Measurements from ENCODE around the gene MED13L.
"Not testable (repeated sequence)": the region's sequence is repeated elsewhere in the genome, so short reads cannot be mapped to it uniquely, and the experiment has no call there.

MED13L gene

DNA sequence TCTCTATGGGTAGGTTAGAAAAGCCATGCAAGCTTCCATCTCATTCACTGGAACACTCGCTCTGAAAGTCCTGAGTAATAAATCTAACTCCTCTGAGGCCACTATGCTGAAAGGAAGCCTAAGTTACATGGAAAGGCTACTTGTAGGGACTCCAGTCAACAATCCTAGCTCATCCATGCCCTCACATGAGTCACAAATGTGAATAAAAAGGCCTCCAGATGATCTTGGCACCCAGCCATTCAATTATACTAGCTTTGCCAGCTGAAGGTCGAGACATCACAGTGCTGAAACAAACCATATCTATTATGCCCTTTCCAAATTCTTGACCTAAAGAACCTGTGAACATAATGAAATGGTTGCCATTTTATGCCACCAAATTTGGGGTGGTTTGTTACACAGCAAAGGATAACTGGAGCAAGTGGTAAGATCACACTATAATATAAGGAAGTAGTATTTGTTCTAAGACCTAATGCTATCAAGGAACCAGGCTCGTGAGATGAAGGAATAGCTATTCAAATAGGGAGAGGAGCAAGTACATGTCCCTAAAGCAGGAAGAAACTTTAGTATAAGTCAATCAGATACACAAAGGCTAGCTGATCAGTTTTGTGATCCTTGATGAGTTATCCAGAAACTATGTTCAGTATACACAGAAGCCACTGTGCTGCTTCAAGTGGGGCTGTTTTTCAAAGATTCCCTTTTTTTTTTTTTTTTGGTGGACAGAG is 142.1 kb downstream of the MED13L start:
- H3K27ac Mint-ChIP-seq, result peak overlapping the region; percentile 39
- H3K36me3 Mint-ChIP-seq (ENCODE audit: low read depth), result no peaks in the 10 kb centered on the region
- no peaks in the 10 kb centered on the region for H3K27me3 Mint-ChIP-seq (ENCODE audit: low read depth, poor library complexity)
- DNase-seq, result no peak
- H3K9me3 Mint-ChIP-seq, result no peaks in the 10 kb centered on the region
- TF ChIP-seq, protein P1, sequence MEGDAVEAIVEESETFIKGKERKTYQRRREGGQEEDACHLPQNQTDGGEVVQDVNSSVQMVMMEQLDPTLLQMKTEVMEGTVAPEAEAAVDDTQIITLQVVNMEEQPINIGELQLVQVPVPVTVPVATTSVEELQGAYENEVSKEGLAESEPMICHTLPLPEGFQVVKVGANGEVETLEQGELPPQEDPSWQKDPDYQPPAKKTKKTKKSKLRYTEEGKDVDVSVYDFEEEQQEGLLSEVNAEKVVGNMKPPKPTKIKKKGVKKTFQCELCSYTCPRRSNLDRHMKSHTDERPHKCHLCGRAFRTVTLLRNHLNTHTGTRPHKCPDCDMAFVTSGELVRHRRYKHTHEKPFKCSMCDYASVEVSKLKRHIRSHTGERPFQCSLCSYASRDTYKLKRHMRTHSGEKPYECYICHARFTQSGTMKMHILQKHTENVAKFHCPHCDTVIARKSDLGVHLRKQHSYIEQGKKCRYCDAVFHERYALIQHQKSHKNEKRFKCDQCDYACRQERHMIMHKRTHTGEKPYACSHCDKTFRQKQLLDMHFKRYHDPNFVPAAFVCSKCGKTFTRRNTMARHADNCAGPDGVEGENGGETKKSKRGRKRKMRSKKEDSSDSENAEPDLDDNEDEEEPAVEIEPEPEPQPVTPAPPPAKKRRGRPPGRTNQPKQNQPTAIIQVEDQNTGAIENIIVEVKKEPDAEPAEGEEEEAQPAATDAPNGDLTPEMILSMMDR (IDR thresholded peaks at IDR 0.05), result no peak
- no peak overlapping the region for H3K4me3 Mint-ChIP-seq
- peaks cover 74% of the 10 kb centered on the region for H3K4me1 Mint-ChIP-seq

DNA sequence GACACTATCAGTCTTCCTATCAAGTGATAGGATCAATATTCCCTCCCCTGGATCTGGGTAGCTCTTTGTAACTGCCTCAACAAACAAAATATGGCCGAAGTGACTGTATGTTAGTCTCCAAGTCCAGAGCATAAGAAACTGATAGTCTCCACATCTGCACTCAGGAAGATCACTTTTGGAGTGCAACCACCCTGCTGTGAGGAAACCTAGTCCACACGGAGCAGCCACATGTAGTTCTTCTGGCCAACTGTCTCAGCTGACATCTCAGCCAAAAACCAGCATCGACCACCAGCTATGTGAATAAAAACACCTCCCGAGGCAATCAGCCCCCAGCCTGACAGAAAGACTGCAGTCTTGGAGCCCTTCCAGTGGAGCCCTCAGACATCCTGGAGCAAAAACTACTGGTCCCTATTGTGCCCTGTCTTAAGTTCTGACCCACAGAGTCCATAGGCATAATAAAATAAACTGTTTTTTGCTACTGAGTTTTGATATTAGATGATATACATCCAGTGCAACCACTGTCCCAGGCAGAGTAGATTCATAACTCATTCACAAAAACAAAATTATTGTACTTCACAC is 143.8 kb downstream of the MED13L start:
- DNase-seq, result no peak
- Mint-ChIP-seq H3K4me3 (no peak overlapping the region), H3K36me3 (ENCODE audit: low read depth) (no peaks in the 10 kb centered on the region), H3K9me3 (no peaks in the 10 kb centered on the region), H3K27me3 (ENCODE audit: low read depth, poor library complexity) (no peaks in the 10 kb centered on the region), H3K4me1 (peaks cover 67% of the 10 kb centered on the region), H3K27ac (peak overlapping the region; percentile 52)
- TF ChIP-seq, protein P1 (IDR thresholded peaks at IDR 0.05), result no peak

DNA sequence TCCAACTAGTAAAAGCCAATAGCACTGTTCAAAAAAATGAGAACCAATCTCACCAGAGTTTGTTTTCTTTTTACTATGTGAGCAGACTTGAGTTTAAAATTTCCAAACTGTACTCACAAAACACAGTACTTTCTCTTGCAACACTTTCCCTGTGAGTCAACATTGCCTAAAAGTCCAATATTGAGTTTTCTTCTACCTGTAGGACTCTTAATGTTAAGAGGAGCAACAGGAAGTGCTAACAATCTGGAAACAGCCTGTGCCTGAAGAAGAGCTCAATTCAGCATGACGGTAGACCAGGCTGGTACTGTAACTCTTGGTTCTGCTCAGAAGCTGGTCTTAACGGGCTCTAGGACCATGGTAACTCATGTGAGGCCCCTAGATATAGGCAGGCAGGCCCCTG is 144.3 kb downstream of the MED13L start:
- no peak overlapping the region for H3K4me3 Mint-ChIP-seq
- H3K36me3 Mint-ChIP-seq (ENCODE audit: low read depth), result no peaks in the 10 kb centered on the region
- DNase-seq, result no peak
- H3K9me3 Mint-ChIP-seq, result no peaks in the 10 kb centered on the region
- TF ChIP-seq, protein P1 (IDR thresholded peaks at IDR 0.05), result no peak
- H3K4me1 Mint-ChIP-seq, result peaks cover 61% of the 10 kb centered on the region
- H3K27ac Mint-ChIP-seq, result peak overlapping the region; percentile 52
- no peaks in the 10 kb centered on the region for H3K27me3 Mint-ChIP-seq (ENCODE audit: low read depth, poor library complexity)

DNA sequence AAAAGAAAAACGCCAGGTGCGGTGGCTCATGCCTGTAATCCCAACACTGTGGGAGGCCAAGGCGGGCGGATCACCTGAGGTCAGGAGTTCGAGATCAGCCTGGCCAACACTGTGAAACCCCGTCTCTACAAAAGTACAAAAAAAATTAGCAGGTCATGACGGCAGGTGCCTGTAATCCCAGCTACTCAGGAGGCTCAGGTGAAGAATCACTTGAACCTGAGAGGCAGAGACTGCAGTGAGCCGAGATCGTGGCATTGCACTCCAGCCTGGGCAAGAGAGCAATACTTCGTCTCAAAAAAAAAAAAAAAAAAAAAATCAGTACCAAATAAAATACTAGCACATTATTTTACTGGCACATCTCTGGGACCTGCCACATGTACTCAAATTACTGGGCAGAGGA is 145.5 kb downstream of the MED13L start:
- H3K4me3 Mint-ChIP-seq; H3K27me3 Mint-ChIP-seq (ENCODE audit: low read depth, poor library complexity); H3K9me3 Mint-ChIP-seq; DNase-seq; H3K27ac Mint-ChIP-seq; H3K36me3 Mint-ChIP-seq (ENCODE audit: low read depth): not testable (repeated sequence)
- H3K4me1 Mint-ChIP-seq, result peaks cover 63% of the 10 kb centered on the region

DNA sequence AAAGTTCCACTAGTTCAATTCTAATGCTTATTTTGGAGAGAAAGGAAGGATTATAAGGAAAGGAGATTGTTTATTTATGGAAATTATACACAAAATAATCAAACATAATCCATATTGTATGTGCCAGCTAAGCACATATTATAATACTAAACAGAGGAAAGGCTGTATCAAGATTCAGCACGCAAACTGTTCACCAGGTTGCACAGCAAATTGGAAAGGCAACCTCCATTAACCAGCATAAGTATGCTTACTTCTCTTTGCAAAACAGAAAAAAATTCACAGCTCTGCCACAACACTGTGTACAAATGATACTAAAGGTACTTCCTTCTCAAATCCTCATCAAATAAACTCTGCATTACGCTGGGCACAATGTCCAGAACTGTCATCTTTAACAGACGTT is 146.3 kb downstream of the MED13L start:
- peak overlapping the region; percentile 13 for H3K27ac Mint-ChIP-seq

DNA sequence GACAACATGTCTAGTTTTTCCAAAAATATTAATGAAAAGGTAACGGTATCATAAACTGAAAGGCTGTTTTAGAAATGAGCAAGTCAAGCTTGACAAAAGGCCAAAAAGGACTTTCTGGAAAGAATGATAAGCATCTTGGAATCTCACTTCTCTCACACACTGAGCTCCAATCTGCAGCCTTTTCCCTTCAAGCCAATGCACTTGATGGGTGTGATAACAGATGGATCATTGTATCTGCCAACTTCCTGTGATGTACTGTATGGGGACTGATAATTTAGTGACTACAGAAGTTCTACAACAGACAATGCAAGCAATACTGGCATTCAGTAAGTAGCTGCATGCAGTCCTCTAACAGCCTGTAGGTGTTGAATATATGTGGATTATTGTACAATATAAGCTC is 147.1 kb downstream of the MED13L start:
- H3K27ac Mint-ChIP-seq, result peak overlapping the region; percentile 48
- DNase-seq, result no peak
- no peaks in the 10 kb centered on the region for H3K36me3 Mint-ChIP-seq (ENCODE audit: low read depth)
- H3K27me3 Mint-ChIP-seq (ENCODE audit: low read depth, poor library complexity), result no peaks in the 10 kb centered on the region
- H3K4me3 Mint-ChIP-seq, result no peak overlapping the region
- no peaks in the 10 kb centered on the region for H3K9me3 Mint-ChIP-seq
- H3K4me1 Mint-ChIP-seq, result peaks cover 62% of the 10 kb centered on the region
- TF ChIP-seq, protein P1 (IDR thresholded peaks at IDR 0.05), result no peak

More for the DNA sequence above, 146.3 kb downstream of the MED13L start:
- TF ChIP-seq, protein P1 (IDR thresholded peaks at IDR 0.05), result no peak
- DNase-seq, result no peak
- Mint-ChIP-seq H3K9me3 (no peaks in the 10 kb centered on the region), H3K36me3 (ENCODE audit: low read depth) (no peaks in the 10 kb centered on the region), H3K4me3 (no peak overlapping the region), H3K27me3 (ENCODE audit: low read depth, poor library complexity) (no peaks in the 10 kb centered on the region), H3K4me1 (peaks cover 64% of the 10 kb centered on the region)

Measured in nephron progenitor cell (in vitro differentiated cells).